EH (cell line): Measurements from ENCODE around the gene GCK.
"Not testable (repeated sequence)": the region's sequence is repeated elsewhere in the genome, so short reads cannot be mapped to it uniquely, and the experiment has no call there.

Source experiments
- DNase-seq: peaks from one replicate; pipeline ENCODE4 v3.0.0-alpha.2; 2015; ENCODE audit warnings: low read depth

GCK gene

GRCh38 chr7:44141221-44141850, 47.9 kb downstream of the GCK start, which contains the start of gene MYL7:
MYL7 (minus strand) TSS chr7:44141332; CDS start chr7:44141305, 27 bp downstream.
- DNase-seq, result no peak

DNA sequence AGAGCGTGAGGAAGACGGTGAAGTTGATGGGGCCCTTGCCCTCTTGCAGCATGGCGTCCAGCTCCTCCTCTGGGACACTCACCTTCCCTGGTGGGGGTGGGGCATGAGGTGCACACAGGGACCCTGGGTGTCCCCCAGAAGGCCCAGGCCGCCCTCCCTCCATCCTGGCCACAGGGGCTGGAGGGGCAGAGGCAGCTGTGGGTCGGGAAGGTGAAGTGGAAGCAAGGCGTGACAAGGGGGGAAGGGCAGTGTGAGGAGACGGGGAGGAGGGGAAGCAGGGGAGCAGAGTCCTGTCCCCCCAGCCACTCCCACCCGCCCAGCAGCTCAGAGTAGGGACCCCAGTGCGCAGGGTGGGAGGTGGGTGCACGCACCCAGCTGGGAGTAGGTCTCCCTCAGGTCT, 48.9 kb downstream of the GCK start:
- DNase-seq, result no peak

DNA sequence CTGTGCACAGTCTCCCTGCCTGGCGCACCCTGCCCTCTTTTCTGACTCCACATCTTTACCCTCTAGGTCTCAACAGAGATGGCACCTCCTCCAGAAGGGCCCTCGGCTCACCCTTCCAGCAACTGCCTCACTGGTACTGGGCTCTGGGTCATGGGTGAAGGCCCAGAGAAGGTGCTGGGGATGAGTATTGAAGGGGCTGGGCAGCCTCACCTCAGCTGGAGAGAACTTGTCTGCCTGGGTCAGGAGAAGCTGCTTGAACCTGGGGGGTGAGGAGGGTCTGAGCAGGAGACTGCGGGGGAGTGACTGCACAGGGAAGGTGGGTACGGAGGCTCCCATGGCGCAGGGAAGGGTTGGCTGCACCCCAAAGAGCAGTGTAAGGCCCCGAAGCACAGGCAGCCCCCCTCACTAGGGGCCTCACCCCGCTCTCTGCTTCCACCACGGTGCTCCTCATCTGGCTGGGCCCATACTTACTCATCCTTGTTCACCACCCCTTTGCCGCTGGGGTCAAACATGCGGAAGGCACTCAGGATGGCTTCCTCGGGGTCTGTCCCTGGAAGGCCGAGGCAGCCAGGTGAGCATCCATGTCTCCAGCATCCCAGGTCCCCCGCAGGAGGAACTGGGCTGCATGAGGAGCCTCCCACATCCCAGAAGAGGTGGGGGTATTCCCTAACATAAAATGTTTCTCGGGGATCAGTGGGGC, 49.8 kb downstream of the GCK start:
- DNase-seq, result no peak

- DNase-seq, result no peak
Observed at GRCh38 chr7:44138698-44139097, 50.5 kb downstream of the GCK start.

DNA sequence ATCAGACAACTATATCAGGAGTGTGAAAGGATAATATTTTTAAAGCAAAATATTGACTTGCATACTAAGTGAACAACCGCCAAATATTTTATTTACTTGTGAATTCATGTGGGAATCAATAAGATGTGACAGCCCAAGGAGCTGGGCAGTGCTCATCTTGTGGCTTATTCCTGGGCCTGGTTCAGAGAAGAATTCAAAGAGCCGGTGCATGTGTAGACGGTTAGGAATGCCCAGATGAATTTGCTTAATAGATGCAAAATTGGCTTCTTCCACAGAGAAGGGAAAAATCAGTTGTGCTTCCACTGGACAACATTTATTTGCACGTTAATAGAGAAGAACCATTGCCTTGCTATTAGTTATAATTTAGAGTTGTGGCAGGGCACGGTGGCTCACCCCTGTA, 52.5 kb downstream of the GCK start:
- DNase-seq, result no peak

GRCh38 chr7:44134943-44135628, 54.2 kb downstream of the GCK start:
- DNase-seq, result no peak

DNA sequence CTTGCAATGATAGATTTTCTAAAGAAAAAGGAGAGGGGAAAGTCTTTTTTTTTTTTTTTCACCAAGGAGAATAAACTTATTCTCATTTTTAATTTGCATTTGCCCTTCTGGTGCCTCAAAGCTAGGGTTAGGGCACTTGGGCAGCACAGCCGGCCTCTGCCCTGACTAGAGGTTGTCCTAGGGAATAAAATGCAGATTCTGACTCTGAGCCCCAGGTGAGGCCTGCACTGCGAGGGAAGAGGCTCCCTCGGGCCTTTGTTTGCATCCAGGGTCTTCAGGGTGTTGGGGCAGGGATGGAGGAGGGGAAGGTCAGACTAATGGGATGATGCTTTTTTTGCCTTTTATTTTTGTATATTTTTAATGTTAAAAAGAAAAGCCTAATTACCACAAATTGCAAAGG, 55.9 kb downstream of the GCK start:
- no peak for DNase-seq

DNA sequence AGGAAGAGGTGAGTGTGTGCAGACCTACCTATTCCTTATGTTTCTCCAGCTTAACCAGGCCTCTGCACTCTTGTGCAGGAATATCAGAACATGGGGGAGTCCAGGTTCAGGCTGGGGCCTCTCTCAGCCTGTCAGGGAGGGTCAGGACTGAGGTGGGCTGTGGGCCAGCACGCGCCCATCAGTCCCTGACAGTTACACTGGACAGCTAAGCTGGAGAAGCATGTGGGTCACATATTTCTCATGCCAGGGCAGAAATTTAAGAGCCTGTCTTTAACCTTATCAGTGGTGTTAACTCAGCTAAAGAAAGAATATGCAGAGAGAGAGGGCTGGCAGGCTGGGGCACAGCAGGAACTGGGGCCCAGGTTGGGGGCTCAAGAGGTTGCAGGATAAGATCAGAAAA, 57.2 kb downstream of the GCK start:
- peak; percentile 48 for DNase-seq

DNA sequence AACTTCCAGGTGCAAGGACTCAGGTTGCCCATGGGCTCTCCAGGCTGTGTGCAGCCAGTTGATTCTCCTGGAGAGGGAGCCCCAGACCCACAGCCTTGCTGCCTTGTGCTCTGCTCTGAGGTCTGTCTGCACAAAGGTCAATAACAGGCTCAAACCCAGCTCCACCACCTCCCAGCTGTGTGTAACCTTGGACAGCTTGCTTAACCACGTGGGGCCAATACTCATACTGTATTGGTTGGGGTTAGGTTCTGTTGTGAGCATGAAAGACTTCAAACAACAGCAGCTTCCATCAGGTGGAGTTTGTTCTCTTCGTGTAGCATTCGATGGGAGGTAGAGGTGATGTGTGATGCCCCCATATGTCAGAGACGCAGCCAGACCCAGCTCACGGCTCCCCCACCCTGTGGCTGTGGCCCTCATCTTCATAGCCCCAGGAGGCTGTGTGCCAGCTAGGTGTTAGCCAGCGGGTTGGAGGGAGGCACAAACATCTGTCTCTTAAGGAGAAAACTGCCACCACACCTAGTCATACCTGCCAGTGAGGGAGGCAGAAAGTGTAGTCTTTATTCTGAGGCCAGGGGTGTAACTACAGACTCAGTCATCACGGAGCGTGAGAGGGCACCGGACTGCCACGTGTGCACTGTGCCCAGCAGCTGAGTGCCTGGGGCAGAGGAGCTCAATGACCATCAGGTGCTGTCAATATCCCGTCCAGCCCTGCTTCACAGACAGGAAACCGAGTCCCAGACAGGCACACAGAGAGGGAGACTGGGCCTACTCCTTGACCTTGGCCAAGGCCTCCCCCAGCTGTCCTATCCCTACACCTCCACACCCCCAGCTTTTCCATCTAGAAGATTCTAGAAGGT, 57.8 kb downstream of the GCK start:
- DNase-seq, result no peak

GRCh38 chr7:44128721-44129582, 60.3 kb downstream of the GCK start:
- DNase-seq, result no peak

- no peak for DNase-seq
Observed at GRCh38 chr7:44127161-44127560, 62.1 kb downstream of the GCK start.

DNA sequence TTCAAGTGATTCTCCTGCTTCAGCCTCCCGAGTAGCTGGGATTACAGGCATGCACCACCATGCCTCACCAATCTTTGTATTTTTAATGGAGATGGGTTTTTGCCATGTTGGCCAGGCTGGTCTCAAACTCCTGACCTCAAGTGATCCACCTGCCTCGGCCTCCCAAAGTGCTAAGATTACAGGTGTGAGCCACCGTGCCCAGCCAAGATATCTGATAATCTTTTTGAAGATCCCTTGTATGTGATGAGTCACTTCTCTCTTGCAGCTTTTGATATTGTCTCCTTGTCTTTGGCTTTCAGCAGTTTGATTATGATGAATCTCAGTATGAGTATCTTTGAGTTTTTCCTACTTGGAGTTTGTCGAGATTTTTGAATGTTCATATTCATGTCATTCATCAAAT, 62.7 kb downstream of the GCK start:
- not testable (repeated sequence) for DNase-seq

GRCh38 chr7:44124822-44125202, 64.4 kb downstream of the GCK start:
- DNase-seq, result no peak

DNA sequence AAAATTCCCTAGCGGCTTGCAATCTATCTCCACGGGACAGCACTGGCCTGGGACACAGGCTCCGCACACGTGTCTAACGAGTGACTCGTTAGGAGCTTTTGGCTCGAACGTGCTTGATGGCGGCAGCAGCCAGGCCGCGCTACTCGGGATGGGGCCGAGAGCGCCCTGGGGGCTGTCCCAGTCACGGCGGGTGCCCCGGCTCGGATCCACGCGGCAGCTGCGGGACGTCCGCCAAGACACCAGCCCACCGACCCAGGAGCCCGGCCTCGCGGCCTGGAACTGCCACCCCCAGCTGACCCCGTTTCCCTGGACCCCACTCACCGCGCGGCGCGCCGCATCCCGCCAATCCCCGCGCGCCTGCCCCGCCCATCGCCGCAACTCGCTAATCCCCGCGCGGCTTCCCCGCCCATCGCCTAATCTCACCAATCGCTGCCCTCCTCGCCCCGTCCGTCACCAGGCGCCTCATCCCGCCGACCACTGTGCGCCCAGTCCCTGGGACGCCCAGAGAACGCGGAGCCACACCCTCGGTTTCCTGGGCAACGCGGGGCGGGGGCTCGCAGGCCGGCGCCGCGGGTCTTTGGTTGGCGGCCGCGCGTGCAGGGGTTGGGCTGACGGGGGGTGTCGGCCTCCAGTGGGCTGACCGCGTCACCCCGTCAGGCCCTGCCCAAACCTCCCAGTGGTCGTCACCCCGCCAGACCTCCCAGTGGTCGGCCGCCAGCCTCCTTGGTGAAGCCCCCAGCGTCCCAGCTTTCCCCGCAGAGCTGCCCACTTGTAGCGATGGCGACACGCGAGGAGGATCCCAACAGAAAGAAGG, 65.8 kb downstream of the GCK start, which contains the start of gene POLD2:
Gene POLD2 (minus strand): TSS at position 359 of the 814 bp plus-strand sequence. CDS start 1,495 bp downstream, outside the sequence.
- peak; percentile 97 for DNase-seq

- DNase-seq, result no peak
Observed at GRCh38 chr7:44122529-44122928, 66.7 kb downstream of the GCK start.

DNA sequence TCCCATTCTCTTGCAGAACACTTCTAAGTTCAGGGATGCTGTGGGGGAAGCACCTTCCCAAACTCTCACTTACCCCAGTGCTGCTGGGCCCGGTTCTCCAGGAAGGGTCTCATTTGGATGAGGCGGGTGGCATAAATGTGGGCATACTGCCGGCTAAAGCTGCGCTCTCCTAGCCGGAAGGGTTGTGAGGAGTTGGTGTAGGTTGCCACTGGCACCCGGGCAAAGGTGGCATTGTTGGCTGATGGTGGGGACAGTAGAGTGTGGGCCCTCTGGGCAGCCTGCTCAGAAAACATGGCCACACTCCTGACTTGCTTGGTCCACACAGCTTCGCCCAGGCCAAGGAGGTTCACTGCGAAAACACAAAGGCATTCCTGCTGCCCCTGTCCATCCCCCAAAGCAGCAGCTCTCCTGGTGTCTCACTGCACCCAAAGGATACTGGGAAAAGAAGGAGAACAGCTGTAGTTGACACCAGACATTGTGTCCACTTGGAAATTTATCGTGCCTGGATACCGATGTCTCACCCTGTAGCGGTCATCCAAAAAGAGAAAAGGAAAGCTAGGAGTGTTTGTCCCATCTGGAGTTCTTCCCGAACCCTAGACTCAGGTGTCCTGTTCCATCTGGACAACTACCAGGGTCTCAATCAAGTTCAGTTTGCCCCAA, 67.3 kb downstream of the GCK start:
- DNase-seq, result no peak

DNA sequence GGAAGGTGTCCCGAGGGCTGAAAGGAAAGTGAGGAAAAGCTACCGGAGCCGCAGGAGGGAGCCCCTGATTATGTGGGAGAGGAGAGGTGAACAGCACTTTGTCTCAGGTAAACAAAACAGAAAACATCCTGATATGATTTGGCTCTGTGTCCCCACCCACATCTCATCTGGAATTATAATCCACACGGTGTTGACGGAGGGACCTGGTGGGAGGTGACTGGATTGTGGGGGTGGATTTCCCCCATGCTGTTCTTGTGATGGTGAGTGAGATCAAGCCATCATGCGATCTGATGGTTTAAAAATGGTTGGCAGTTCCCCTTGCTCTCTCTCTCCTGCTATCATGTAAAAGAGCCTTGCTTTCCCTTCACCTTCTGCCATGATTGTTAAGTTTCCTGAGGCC, 68.8 kb downstream of the GCK start:
- DNase-seq, result no peak

DNA sequence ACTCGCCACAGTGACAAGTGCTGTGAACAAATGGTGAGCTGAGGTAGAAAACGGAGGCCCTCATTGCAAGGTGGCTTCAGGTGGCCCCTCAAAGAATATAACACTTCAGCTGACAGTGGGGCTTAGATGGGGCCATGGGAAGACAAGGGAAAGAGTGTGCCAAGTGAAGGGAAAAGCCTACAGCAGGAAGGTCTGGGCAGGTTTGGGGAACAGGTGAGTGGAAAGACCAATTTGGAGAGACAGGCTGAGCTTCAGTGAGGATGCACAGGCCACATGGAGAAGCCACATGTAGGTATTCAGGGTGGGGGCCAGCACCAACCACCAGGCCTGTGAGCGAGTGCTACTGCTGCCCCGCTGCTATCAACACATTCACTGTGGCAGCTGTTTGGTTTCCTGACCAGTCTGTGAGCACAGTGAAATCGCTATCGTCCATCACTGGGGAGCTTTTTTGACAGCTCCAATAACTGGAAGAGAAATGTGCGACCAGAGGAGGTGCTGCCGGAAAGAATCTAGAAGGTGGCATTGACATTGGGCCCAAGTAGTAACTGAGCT, 69.3 kb downstream of the GCK start:
- DNase-seq, result no peak

DNA sequence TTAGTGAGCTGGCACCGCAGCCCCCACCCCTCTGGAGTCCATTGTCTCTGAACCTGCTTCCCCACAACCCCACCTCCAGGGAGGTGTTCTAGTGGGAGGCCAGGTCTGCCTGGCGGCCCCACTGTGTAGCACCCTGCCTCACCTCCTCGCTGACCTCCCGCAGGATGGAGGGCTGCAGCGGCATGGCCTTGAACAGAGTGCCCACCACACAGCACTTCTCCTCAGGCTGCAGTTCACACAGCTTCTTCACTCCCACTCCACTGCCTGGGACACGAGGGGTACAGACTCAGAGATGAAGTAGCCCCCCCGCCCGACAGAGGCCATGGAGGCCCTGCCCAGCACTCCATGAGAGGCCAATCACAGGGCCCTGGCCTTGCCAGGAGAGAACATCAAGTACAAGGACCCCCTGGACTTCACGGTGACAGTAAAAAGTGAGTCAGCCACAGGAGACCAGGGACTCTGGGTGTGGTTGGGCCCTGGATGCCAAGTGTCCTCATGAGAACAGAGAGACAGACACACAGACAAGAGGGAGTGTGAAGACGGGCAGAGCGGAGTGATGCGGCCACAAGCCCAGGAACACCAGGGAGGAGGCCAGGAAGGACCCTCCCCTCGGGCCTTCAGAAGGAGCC, 71.3 kb downstream of the GCK start:
- DNase-seq, result no peak
